SK-N-SH (cell line): ENCODE results near the gene TADA2A. TPM values are rescaled to one million over a fixed set of nuclear protein-coding genes. Genes with fewer than 3 reads are reported as not detected.

Source experiments
- CTCF ChIA-PET: fragments of 300-600, 350-600 bp; formaldehyde crosslinking; extraction: SDS; loops from one replicate; lab custom pipeline; 2021; lab: Yijun Ruan, JAX
- POLR2A ChIA-PET: fragments of 350-600 bp; sonication (Branson Sonifier 250); formaldehyde crosslinking; extraction: SDS; loops from one replicate; lab custom pipeline; 2020; ENCODE audit warnings: antibody characterized with exemption, inconsistent platforms; lab: Yijun Ruan, JAX
- DNase-seq: peaks from one replicate; pipeline ENCODE4 v3.0.0; 2012
- H2AFZ ChIP-seq: fragments of 200-600 bp; sonication (generic); 2 replicates; pipeline ENCODE4 v1.8.1; 2016; ENCODE audit warnings: antibody characterized with exemption, mild to moderate bottlenecking, low read depth
- H3F3A ChIP-seq: fragments of 200-600 bp; sonication (generic); replicated peaks from 2 replicates; pipeline ENCODE3; 2016; ENCODE audit warnings: antibody characterized with exemption, mild to moderate bottlenecking; ENCODE audit not compliant: insufficient read depth
- H3K27ac ChIP-seq, 2 experiments: fragments of 200-500 bp in 1 of 2; fragments of 200-600 bp in 1 of 2; sonication (Bioruptor generic) in 1 of 2; sonication (generic), shearing (Covaris generic) in 1 of 2; 2 replicates each; pipeline versions ENCODE4 v1.5.1 to v1.6.1; 2014 to 2016; ENCODE audit warnings: low read depth in 2 of 2, inconsistent platforms in 1 of 2, low read length in 1 of 2, mild to moderate bottlenecking in 1 of 2, mixed read lengths in 1 of 2
- H3K27me3 ChIP-seq: fragments of 200-600 bp; sonication (generic), shearing (Covaris generic); 2 replicates; pipeline ENCODE4 v1.6.1; 2016; ENCODE audit warnings: mixed run types; ENCODE audit not compliant: insufficient read depth
- H3K36me3 ChIP-seq, 2 experiments: fragments of 200-500 bp in 1 of 2; fragments of 200-600 bp in 1 of 2; sonication (Bioruptor generic) in 1 of 2; sonication (generic) in 1 of 2; replicated peaks in 1 of 2; 2 replicates each; pipeline versions ENCODE3 to v1.5.1; 2014 to 2016; ENCODE audit warnings: low read length in 1 of 2, mild to moderate bottlenecking in 1 of 2; ENCODE audit not compliant: insufficient read depth in 2 of 2, control insufficient read depth in 1 of 2
- H3K4me1 ChIP-seq, 2 experiments: fragments of 200-500 bp in 1 of 2; fragments of 200-600 bp in 1 of 2; sonication (Bioruptor generic) in 1 of 2; sonication (generic), shearing (Covaris generic) in 1 of 2; 2 replicates each; pipeline versions ENCODE4 v1.5.1 to v1.6.1; 2014 to 2016; ENCODE audit warnings: low read depth in 1 of 2, low read length in 1 of 2, mixed run types in 1 of 2; ENCODE audit not compliant: insufficient read depth in 2 of 2, control insufficient read depth in 1 of 2
- H3K4me2 ChIP-seq: fragments of 200-600 bp; sonication (generic), shearing (Covaris generic); 2 replicates; pipeline ENCODE4 v1.6.1; 2017; ENCODE audit warnings: mixed run types
- H3K4me3 ChIP-seq, 2 experiments: fragments of 200-500 bp in 1 of 2; fragments of 200-600 bp in 1 of 2; sonication (Bioruptor generic) in 1 of 2; sonication (generic), shearing (Covaris generic) in 1 of 2; 2 replicates each; pipeline versions ENCODE4 v1.5.1 to v1.8.1; 2014 to 2016; ENCODE audit warnings: low read depth in 2 of 2, inconsistent platforms in 1 of 2, low read length in 1 of 2, mild to moderate bottlenecking in 1 of 2, mixed read lengths in 1 of 2, moderate library complexity in 1 of 2
- H3K79me2 ChIP-seq: fragments of 200-600 bp; sonication (generic); 2 replicates; pipeline ENCODE4 v1.8.1; 2017; ENCODE audit warnings: mild to moderate bottlenecking; ENCODE audit not compliant: insufficient read depth
- H3K9ac ChIP-seq: fragments of 200-600 bp; sonication (generic); 2 replicates; pipeline ENCODE4 v1.6.1; 2017; ENCODE audit warnings: mixed run types
- H3K9me2 ChIP-seq: fragments of 200-600 bp; sonication (generic); 2 replicates; pipeline ENCODE4 v1.6.1; 2017; ENCODE audit warnings: mixed run types
- H3K9me3 ChIP-seq: fragments of 200-600 bp; sonication (generic); 2 replicates; pipeline ENCODE4 v1.6.1; 2017; ENCODE audit warnings: mixed run types, mild to moderate bottlenecking, moderate library complexity
- H4K20me1 ChIP-seq: fragments of 200-600 bp; sonication (generic); 2 replicates; pipeline ENCODE4 v1.6.1; 2017; ENCODE audit warnings: mild to moderate bottlenecking, mixed run types; ENCODE audit not compliant: insufficient read depth
- ELF1 ChIP-seq: IDR thresholded peaks from 2 replicates; pipeline ENCODE4 v1.4.0; 2012
- FOSL2 ChIP-seq: IDR thresholded peaks from 2 replicates; pipeline ENCODE4 v1.4.0; 2012; ENCODE audit warnings: low read depth, mild to moderate bottlenecking, moderate library complexity, borderline replicate concordance
- FOXM1 ChIP-seq: IDR thresholded peaks from 2 replicates; pipeline ENCODE4 v1.4.0; 2012; ENCODE audit warnings: low read depth, mild to moderate bottlenecking
- GATA2 ChIP-seq: sonication (generic); formaldehyde crosslinking; IDR thresholded peaks from 2 replicates; pipeline ENCODE4 v1.5.0; 2020; ENCODE audit warnings: mild to moderate bottlenecking, missing genetic modification reagents
- MAX ChIP-seq: IDR thresholded peaks from 2 replicates; pipeline ENCODE4 v1.4.0; 2012; ENCODE audit warnings: low read depth
- MEF2A ChIP-seq: IDR thresholded peaks from 2 replicates; pipeline ENCODE4 v1.4.0; 2012; ENCODE audit warnings: low read depth, borderline replicate concordance
- NRF1 ChIP-seq: IDR thresholded peaks from 2 replicates; pipeline ENCODE4 v1.6.1; 2012; ENCODE audit warnings: low read depth, mild to moderate bottlenecking, low read length
- PBX3 ChIP-seq: IDR thresholded peaks from 2 replicates; pipeline ENCODE4; 2012
- POLR2AphosphoS5 ChIP-seq: IDR thresholded peaks from 2 replicates; pipeline ENCODE4 v1.6.1; 2012; ENCODE audit warnings: low read depth, low read length
- RAD21 ChIP-seq: IDR thresholded peaks from 2 replicates; pipeline ENCODE4 v1.6.1; 2012; ENCODE audit warnings: mild to moderate bottlenecking, low read length
- SMC3 ChIP-seq: IDR thresholded peaks from 2 replicates; pipeline ENCODE4 v1.6.1; 2012; ENCODE audit warnings: low read depth, low read length, improper control_type of control experiment
- TAF1 ChIP-seq: IDR thresholded peaks from 2 replicates; pipeline ENCODE4 v1.6.1; 2012; ENCODE audit warnings: low read depth, mild to moderate bottlenecking, low read length, moderate library complexity, borderline replicate concordance
- TCF12 ChIP-seq: IDR thresholded peaks from 2 replicates; pipeline ENCODE4 v1.4.0; 2012
- USF1 ChIP-seq: IDR thresholded peaks from 2 replicates; pipeline ENCODE4 v1.4.0; 2012; ENCODE audit warnings: low read depth, borderline replicate concordance
- YY1 ChIP-seq: IDR thresholded peaks from 2 replicates; pipeline ENCODE4 v1.4.0; 2012; ENCODE audit warnings: low read depth, mild to moderate bottlenecking
- WGBS: methylation state at CpG from one replicate; pipeline ENCODE4 v1.1.6; 2017; ENCODE audit warnings: low lambda C conversion rate; 5-methylcytosine and 5-hydroxymethylcytosine counted together
- polyA plus RNA-seq, 3 experiments: library from polyadenylated mRNA; depleted of rRNA; stranded (reverse); fragments of >200 nt; gene quantifications; 2 replicates each; pipeline ENCODE4 v1.2.3, GENCODE V29; 2012
- TF ChIP-seq, protein P1 (sequence below): fragments of 200-600 bp; sonication (generic); IDR thresholded peaks from 2 replicates; pipeline ENCODE4 v1.6.1; 2017; ENCODE audit warnings: antibody characterized with exemption, mild to moderate bottlenecking, moderate library complexity
- TF ChIP-seq, protein P2 (sequence below): fragments of 150-350 bp; IDR thresholded peaks from 2 replicates; pipeline ENCODE4 v1.6.1; 2017; ENCODE audit warnings: antibody characterized with exemption, low read length, low read depth, borderline replicate concordance

The TADA2A gene
- polyA plus RNA-seq, 1 of the 3 experiments (the other 2 are of a cell fraction) = 9.7 TPM

DNA sequence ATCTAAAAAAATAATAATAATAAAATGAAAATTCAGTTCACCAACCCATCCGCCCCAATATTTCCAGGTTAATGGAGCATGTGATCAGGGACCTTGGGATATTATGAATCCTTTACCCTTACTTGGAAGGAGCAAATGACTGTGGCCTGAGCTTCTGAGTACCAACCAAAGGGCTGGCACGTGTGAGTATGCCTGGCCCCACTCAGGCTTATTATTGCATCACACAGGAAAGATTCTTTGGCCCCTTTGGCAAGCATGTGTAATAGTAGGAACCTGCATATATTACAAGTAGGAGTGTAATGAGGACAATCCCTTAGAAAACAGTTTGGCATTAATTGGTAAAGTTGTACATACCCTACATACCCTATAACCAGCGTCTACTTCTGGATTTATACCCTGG, 38.1 kb upstream of the TADA2A start:
- H3K4me1 ChIP-seq = no peaks in the 10 kb centered on the region
- no peak overlapping the region for H3K9ac ChIP-seq
- POLR2A ChIA-PET = no interaction called here
- no peaks in the 10 kb centered on the region for H3K9me3 ChIP-seq
- CTCF ChIA-PET = interaction anchor here (1.9 kb wide), 1 partner anchor 29 kb away, joined by 9 read pairs; no protein-coding TSS in a partner anchor
- no peaks in the 10 kb centered on the region for H4K20me1 ChIP-seq
- no peak for DNase-seq
- no peak overlapping the region for H3K4me2 ChIP-seq
- no peaks in the 10 kb centered on the region for H3K27me3 ChIP-seq
- no peaks in the 10 kb centered on the region for H3K9me2 ChIP-seq
- no peak overlapping the region for H3K27ac ChIP-seq
- peaks cover 4% of the 10 kb centered on the region for H3F3A ChIP-seq
- no peaks in the 10 kb centered on the region for H3K79me2 ChIP-seq
- no peak overlapping the region for H2AFZ ChIP-seq
- WGBS = 95% methylated on average over 2 of the region's 3 CpGs
- TF ChIP-seq FOXM1 = no peak
- no peak for TF ChIP-seq TCF12
- no peak for TF ChIP-seq GATA2 (CRISPR knock-in tag)
- no peak for TF ChIP-seq ELF1
- TF ChIP-seq YY1 = no peak
- no peak for TF ChIP-seq MAX
- TF ChIP-seq RAD21 = no peak
- TF ChIP-seq TAF1 = no peak
- no peak for TF ChIP-seq NRF1
- TF ChIP-seq, protein P1, sequence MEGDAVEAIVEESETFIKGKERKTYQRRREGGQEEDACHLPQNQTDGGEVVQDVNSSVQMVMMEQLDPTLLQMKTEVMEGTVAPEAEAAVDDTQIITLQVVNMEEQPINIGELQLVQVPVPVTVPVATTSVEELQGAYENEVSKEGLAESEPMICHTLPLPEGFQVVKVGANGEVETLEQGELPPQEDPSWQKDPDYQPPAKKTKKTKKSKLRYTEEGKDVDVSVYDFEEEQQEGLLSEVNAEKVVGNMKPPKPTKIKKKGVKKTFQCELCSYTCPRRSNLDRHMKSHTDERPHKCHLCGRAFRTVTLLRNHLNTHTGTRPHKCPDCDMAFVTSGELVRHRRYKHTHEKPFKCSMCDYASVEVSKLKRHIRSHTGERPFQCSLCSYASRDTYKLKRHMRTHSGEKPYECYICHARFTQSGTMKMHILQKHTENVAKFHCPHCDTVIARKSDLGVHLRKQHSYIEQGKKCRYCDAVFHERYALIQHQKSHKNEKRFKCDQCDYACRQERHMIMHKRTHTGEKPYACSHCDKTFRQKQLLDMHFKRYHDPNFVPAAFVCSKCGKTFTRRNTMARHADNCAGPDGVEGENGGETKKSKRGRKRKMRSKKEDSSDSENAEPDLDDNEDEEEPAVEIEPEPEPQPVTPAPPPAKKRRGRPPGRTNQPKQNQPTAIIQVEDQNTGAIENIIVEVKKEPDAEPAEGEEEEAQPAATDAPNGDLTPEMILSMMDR = no peak
- no peak for TF ChIP-seq FOSL2
- no peak for TF ChIP-seq SMC3
- no peak for TF ChIP-seq POLR2AphosphoS5
- no peak for TF ChIP-seq MEF2A
- no peak for TF ChIP-seq PBX3
- TF ChIP-seq, protein P2, sequence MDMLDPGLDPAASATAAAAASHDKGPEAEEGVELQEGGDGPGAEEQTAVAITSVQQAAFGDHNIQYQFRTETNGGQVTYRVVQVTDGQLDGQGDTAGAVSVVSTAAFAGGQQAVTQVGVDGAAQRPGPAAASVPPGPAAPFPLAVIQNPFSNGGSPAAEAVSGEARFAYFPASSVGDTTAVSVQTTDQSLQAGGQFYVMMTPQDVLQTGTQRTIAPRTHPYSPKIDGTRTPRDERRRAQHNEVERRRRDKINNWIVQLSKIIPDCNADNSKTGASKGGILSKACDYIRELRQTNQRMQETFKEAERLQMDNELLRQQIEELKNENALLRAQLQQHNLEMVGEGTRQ = no peak
- no peak for TF ChIP-seq USF1
- TF ChIP-seq, all 33 proteins: peak for 0
- Histone ChIP-seq H3K4me3 (no peak overlapping the region), H3K36me3 (no peaks in the 10 kb centered on the region)
